CD4-positive, alpha-beta T cell treated with Interleukin-4 for 1 hour (primary cell): ENCODE measurements around the gene LRRC46.

Experiments used
- DNase-seq, 2 donors: peaks; one replicate each; pipeline ENCODE4 v3.0.0-alpha.2; 2020 to 2022

The LRRC46 gene

GRCh38 chr17:47834756-47835155 is 3.3 kb downstream of the LRRC46 start:
- no peak for DNase-seq

GRCh38 chr17:47836601-47837000 is 5.1 kb downstream of the LRRC46 start:
- no peak for DNase-seq

- DNase-seq = no peak
Observed at GRCh38 chr17:47837401-47838039, 6.0 kb downstream of the LRRC46 start.

- DNase-seq = no peak
Observed at GRCh38 chr17:47838636-47839035, 7.2 kb downstream of the LRRC46 start.

- DNase-seq = no peak
Observed at GRCh38 chr17:47839071-47839470, 7.6 kb downstream of the LRRC46 start.

- DNase-seq = no peak
Observed at GRCh38 chr17:47840001-47840741, 8.7 kb downstream of the LRRC46 start.

- peak; percentile 88 to 89 for DNase-seq
Observed at GRCh38 chr17:47840742-47841487, 9.4 kb downstream of the LRRC46 start, which contains the start of gene SCRN2. TSS of gene SCRN2 (minus strand) at chr17:47841273. CDS start at chr17:47840843, 430 bp downstream.

GRCh38 chr17:47841488-47842291 is 10.2 kb downstream of the LRRC46 start:
- no peak for DNase-seq

- DNase-seq = no peak
Observed at GRCh38 chr17:47843391-47843730, 11.9 kb downstream of the LRRC46 start.

- no peak for DNase-seq
Observed at GRCh38 chr17:47844227-47844626, 12.8 kb downstream of the LRRC46 start.

GRCh38 chr17:47844814-47845715 is 13.6 kb downstream of the LRRC46 start:
- DNase-seq = no peak

- DNase-seq = no peak
Observed at GRCh38 chr17:47845716-47846075, 14.2 kb downstream of the LRRC46 start.

GRCh38 chr17:47846716-47847340 is 15.4 kb downstream of the LRRC46 start:
- no peak for DNase-seq

GRCh38 chr17:47847341-47848197 is 16.1 kb downstream of the LRRC46 start:
- peak; percentile 20 to 36 for DNase-seq

- DNase-seq = no peak
Observed at GRCh38 chr17:47848198-47848513, 16.7 kb downstream of the LRRC46 start.

- no peak for DNase-seq
Observed at GRCh38 chr17:47850373-47850691, 18.9 kb downstream of the LRRC46 start.

GRCh38 chr17:47850692-47851573 is 19.5 kb downstream of the LRRC46 start, which contains the start of gene SP6:
TSS of gene SP6 (minus strand) at chr17:47851163. CDS start at chr17:47848429, 2,734 bp downstream.
- DNase-seq = peak; percentile 56 to 67

- no peak for DNase-seq
Observed at GRCh38 chr17:47851764-47852112, 20.3 kb downstream of the LRRC46 start.

- DNase-seq = no peak
Observed at GRCh38 chr17:47852113-47852949, 20.9 kb downstream of the LRRC46 start.
